ENCODE measurements around the gene TBC1D25.

Gene TBC1D25

GRCh38 chrX:48606091-48606490 lies 66.6 kb downstream of the TBC1D25 start:
- no peak for DNase-seq

- no peak for DNase-seq
These were observed 72.2 kb downstream of the TBC1D25 start for GRCh38 chrX:48611703-48612102.

Data from inflammatory macrophage treated with lipopolysaccharide for 4 hours (primary cell).